ENCODE results near the gene SRSF1. TPM values are rescaled to one million over a fixed set of nuclear protein-coding genes. Genes with fewer than 3 reads are reported as not detected.

Gene SRSF1
- total RNA-seq, 1 experiment from 2014 or later = 535 TPM

- Histone ChIP-seq H3K4me3 (peak overlapping the region; percentile 77), H3K27ac (peak overlapping the region; percentile 95), H3K9me3 (replicated peaks) (no peaks in the 10 kb centered on the region), H3K36me3 (peaks cover 61% of the 10 kb centered on the region), H3K27me3 (replicated peaks) (no peaks in the 10 kb centered on the region), H3K4me1 (replicated peaks) (peaks cover 37% of the 10 kb centered on the region)
- DNase-seq (ENCODE audit: low read depth in 1 of 2, low spot score in 2 of 2) = no peak
These were observed 1.1 kb downstream of the SRSF1 start for GRCh38 chr17:58005728-58006559.

- Histone ChIP-seq H3K27me3 (replicated peaks) (no peaks in the 10 kb centered on the region), H3K9me3 (replicated peaks) (no peaks in the 10 kb centered on the region), H3K4me3 (peak overlapping the region; percentile 77), H3K27ac (no peak overlapping the region), H3K36me3 (peaks cover 69% of the 10 kb centered on the region), H3K4me1 (replicated peaks) (peaks cover 37% of the 10 kb centered on the region)
- no peak for DNase-seq (ENCODE audit: low read depth in 1 of 2, low spot score in 2 of 2)
These were observed 1.9 kb downstream of the SRSF1 start for GRCh38 chr17:58005031-58005727.

GRCh38 chr17:58004060-58004459, 3.0 kb downstream of the SRSF1 start:
- peaks cover 80% of the 10 kb centered on the region for H3K36me3 ChIP-seq
- H3K4me1 ChIP-seq (replicated peaks) = peaks cover 37% of the 10 kb centered on the region
- no peaks in the 10 kb centered on the region for H3K9me3 ChIP-seq (replicated peaks)
- H3K27ac ChIP-seq = no peak overlapping the region
- H3K27me3 ChIP-seq (replicated peaks) = no peaks in the 10 kb centered on the region
- no peak overlapping the region for H3K4me3 ChIP-seq
- DNase-seq (ENCODE audit: low read depth in 1 of 2, low spot score in 2 of 2) = no peak

GRCh38 chr17:58002973-58003372, 4.1 kb downstream of the SRSF1 start:
- DNase-seq (ENCODE audit: low read depth in 1 of 2, low spot score in 2 of 2) = no peak
- no peak overlapping the region for H3K4me3 ChIP-seq
- H3K9me3 ChIP-seq (replicated peaks) = no peaks in the 10 kb centered on the region
- no peaks in the 10 kb centered on the region for H3K27me3 ChIP-seq (replicated peaks)
- H3K36me3 ChIP-seq = peaks cover 91% of the 10 kb centered on the region
- H3K27ac ChIP-seq = no peak overlapping the region
- peaks cover 33% of the 10 kb centered on the region for H3K4me1 ChIP-seq (replicated peaks)

GRCh38 chr17:58002154-58002948, 4.7 kb downstream of the SRSF1 start:
- H3K9me3 ChIP-seq (replicated peaks) = no peaks in the 10 kb centered on the region
- peaks cover 31% of the 10 kb centered on the region for H3K4me1 ChIP-seq (replicated peaks)
- no peaks in the 10 kb centered on the region for H3K27me3 ChIP-seq (replicated peaks)
- H3K36me3 ChIP-seq = peaks cover 97% of the 10 kb centered on the region
- H3K4me3 ChIP-seq = no peak overlapping the region
- H3K27ac ChIP-seq = no peak overlapping the region
- no peak for DNase-seq (ENCODE audit: low read depth in 1 of 2, low spot score in 2 of 2)

GRCh38 chr17:58001461-58002124, 5.5 kb downstream of the SRSF1 start:
- no peaks in the 10 kb centered on the region for H3K9me3 ChIP-seq (replicated peaks)
- no peak for DNase-seq (ENCODE audit: low read depth in 1 of 2, low spot score in 2 of 2)
- no peaks in the 10 kb centered on the region for H3K27me3 ChIP-seq (replicated peaks)
- peaks cover 31% of the 10 kb centered on the region for H3K4me1 ChIP-seq (replicated peaks)
- peaks cover 100% of the 10 kb centered on the region for H3K36me3 ChIP-seq
- no peak overlapping the region for H3K27ac ChIP-seq
- no peak overlapping the region for H3K4me3 ChIP-seq

- Histone ChIP-seq H3K9me3 (replicated peaks) (no peaks in the 10 kb centered on the region), H3K27ac (no peak overlapping the region), H3K4me3 (no peak overlapping the region), H3K27me3 (replicated peaks) (no peaks in the 10 kb centered on the region), H3K36me3 (peaks cover 85% of the 10 kb centered on the region), H3K4me1 (replicated peaks) (peaks cover 19% of the 10 kb centered on the region)
- DNase-seq (ENCODE audit: low read depth in 1 of 2, low spot score in 2 of 2) = peak in 1 of 2 experiments; percentile 87
These were observed 7.5 kb downstream of the SRSF1 start for GRCh38 chr17:57999496-58000017.

- Histone ChIP-seq H3K9me3 (replicated peaks) (no peaks in the 10 kb centered on the region), H3K27ac (no peak overlapping the region), H3K27me3 (replicated peaks) (no peaks in the 10 kb centered on the region), H3K4me3 (no peak overlapping the region), H3K36me3 (peaks cover 82% of the 10 kb centered on the region), H3K4me1 (replicated peaks) (peaks cover 14% of the 10 kb centered on the region)
- no peak for DNase-seq (ENCODE audit: low read depth in 1 of 2, low spot score in 2 of 2)
These were observed 8.0 kb downstream of the SRSF1 start for GRCh38 chr17:57999010-57999495.

- H3K4me3 ChIP-seq = no peak overlapping the region
- DNase-seq (ENCODE audit: low read depth in 1 of 2, low spot score in 2 of 2) = no peak
These were observed 9.8 kb downstream of the SRSF1 start for GRCh38 chr17:57997085-57997809.

GRCh38 chr17:57995076-57995956, 11.7 kb downstream of the SRSF1 start:
- Histone ChIP-seq H3K4me3 (no peak overlapping the region), H3K27me3 (replicated peaks) (no peaks in the 10 kb centered on the region), H3K27ac (no peak overlapping the region), H3K4me1 (replicated peaks) (peaks cover 5% of the 10 kb centered on the region), H3K36me3 (peaks cover 63% of the 10 kb centered on the region), H3K9me3 (replicated peaks) (no peaks in the 10 kb centered on the region)
- DNase-seq (ENCODE audit: low read depth in 1 of 2, low spot score in 2 of 2) = peak; percentile 82 to 83

More at GRCh38 chr17:57997085-57997809, 9.8 kb downstream of the SRSF1 start:
- no peaks in the 10 kb centered on the region for H3K27me3 ChIP-seq (replicated peaks)
- H3K4me1 ChIP-seq (replicated peaks) = peaks cover 3% of the 10 kb centered on the region; the same call in 1 of the 2 replicates
- H3K9me3 ChIP-seq (replicated peaks) = no peaks in the 10 kb centered on the region
- no peak overlapping the region for H3K27ac ChIP-seq
- peaks cover 77% of the 10 kb centered on the region for H3K36me3 ChIP-seq

- H3K9me3 ChIP-seq (replicated peaks) = no peaks in the 10 kb centered on the region
- H3K4me3 ChIP-seq = no peak overlapping the region
These were observed 12.6 kb downstream of the SRSF1 start for GRCh38 chr17:57994436-57994835.

More at GRCh38 chr17:57994436-57994835, 12.6 kb downstream of the SRSF1 start:
- peaks cover 14% of the 10 kb centered on the region for H3K4me1 ChIP-seq (replicated peaks)
- H3K27me3 ChIP-seq (replicated peaks) = no peaks in the 10 kb centered on the region
- H3K27ac ChIP-seq = no peak overlapping the region
- peaks cover 62% of the 10 kb centered on the region for H3K36me3 ChIP-seq
- DNase-seq (ENCODE audit: low read depth in 1 of 2, low spot score in 2 of 2) = no peak

Measured in SJSA1 (cell line).